ENCODE data around the gene ADGRV1. TPM values are rescaled to one million over a fixed set of nuclear protein-coding genes. Genes with fewer than 3 reads are reported as not detected.
"Not testable (repeated sequence)": the region's sequence is repeated elsewhere in the genome, so short reads cannot be mapped to it uniquely, and the experiment has no call there.

ADGRV1 gene
- total RNA-seq, 8 experiments from 2014 or later = 0.87 to 92.4 (median 44.9) TPM

GRCh38 chr5:90644132-90644531 lies 85.5 kb downstream of the ADGRV1 start:
- Histone ChIP-seq H3K4me1 (replicated peaks in 1 of 2) (peaks cover 11 to 19% of the 10 kb centered on the region in 2 donors), H3K27ac (no peak overlapping the region), H3K4me3 (no peak overlapping the region)
- peak in 1 of 8 experiments; percentile 54 for ATAC-seq (replicated peaks in 6 of 8)
- in situ Hi-C loops (cut with MboI; ENCODE audit: low pct_unique_long_range_greater_than_20kb in 2 of 9, low sequenced_read_pairs in 9 of 9, unreplicated experiment in 9 of 9) = no loop called here
- 0 to 100% (median 90%) methylated on average over 1 to 4 of the region's 4 CpGs for WGBS, 10 experiments

DNA sequence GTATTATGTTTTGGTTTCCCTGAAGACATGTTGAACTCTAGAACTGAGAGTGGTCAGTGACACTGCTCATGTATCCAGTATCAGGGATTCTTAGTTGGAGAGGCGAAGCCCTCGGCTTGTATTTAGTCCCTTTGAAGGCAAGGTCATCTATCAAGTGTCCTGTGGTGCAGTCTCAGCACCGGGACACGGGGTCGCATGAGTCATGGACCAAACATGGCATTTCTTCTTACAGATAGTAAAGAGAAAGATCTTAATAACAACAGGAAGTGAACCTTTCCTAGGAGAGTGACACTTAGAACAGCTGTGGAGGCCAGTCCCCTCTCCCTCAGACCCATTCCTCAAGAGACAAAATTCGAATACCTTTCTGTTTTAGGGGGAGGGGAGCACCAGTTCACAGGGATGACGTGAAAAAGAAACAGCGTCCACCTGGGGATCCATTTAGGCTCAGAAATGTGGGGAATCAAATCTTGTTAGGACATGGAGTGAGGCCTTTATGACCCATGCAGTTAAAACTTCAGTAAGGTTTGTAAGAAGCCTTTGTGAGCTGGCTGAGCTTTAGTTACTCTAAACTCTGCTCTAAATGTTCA lies 86.5 kb downstream of the ADGRV1 start:
- Histone ChIP-seq H3K27ac (peak overlapping the region in 1 of 2 donors; percentile 40), H3K4me1 (replicated peaks in 1 of 2) (peaks cover 11 to 19% of the 10 kb centered on the region in 2 donors), H3K4me3 (no peak overlapping the region)
- ATAC-seq (replicated peaks in 6 of 8) = peak in 5 of 8 experiments; percentile 83 to 98 (median 92)
- 0 to 60% (median 27%) methylated on average over 2 to 8 of the region's 8 CpGs; no CpG with 5 or more reads in 3 of the 10 experiments for WGBS, 10 experiments
- in situ Hi-C loops (cut with MboI; ENCODE audit: low pct_unique_long_range_greater_than_20kb in 2 of 9, low sequenced_read_pairs in 9 of 9, unreplicated experiment in 9 of 9) = no loop called here

DNA sequence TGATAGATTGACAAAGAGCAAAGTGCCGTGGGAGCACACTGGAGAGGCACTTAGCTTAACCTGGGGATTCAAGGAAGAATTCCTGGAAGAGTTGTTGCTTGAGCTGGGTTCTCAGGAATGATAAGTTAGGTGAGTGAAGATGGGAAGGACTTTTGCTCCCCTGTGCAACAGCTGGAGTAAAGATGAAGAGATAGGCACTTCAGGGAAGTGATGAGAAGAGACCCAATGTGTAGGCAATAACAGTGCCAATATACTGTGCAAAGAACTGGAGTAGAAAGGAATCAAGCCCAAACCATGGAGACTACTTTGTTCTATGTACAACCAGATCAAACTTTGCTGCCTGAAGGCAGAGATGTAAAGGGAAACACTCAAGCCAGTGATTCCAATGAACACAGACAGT lies 92.2 kb downstream of the ADGRV1 start:
- no peak for ATAC-seq (replicated peaks in 6 of 8)
- H3K4me3 ChIP-seq = no peak overlapping the region
- no peaks in the 10 kb centered on the region for H3K4me1 ChIP-seq (replicated peaks in 1 of 2)
- 0 to 100% (median 67%) methylated on average over 1 of the region's 1 CpG; no CpG with 5 or more reads in 4 of the 10 experiments for WGBS, 10 experiments
- no peak overlapping the region for H3K27ac ChIP-seq
- in situ Hi-C loops (cut with MboI; ENCODE audit: low pct_unique_long_range_greater_than_20kb in 2 of 9, low sequenced_read_pairs in 9 of 9, unreplicated experiment in 9 of 9) = no loop called here

DNA sequence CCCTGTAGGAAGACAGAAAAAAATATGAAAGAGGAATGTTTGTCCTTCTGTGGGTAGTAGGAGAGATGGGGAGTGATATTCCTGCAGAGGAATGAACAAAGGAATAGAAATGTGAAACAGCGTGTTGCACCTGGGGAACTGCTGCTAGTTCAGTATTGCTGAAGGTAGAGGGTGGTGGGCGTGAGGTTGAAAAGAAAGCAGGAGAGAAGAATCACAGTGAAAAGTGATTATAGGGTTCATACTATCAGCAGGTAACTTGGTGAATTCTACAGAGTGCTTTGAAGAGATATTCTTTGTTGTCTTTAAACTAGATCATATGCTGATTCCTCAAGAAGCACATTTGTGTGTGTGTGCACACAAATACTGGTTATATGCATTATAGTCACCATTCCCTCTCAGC lies 95.6 kb downstream of the ADGRV1 start:
- 14 to 100% (median 84%) methylated on average over 1 to 2 of the region's 2 CpGs; no CpG with 5 or more reads in 1 of the 10 experiments for WGBS, 10 experiments
- in situ Hi-C loops (cut with MboI; ENCODE audit: low pct_unique_long_range_greater_than_20kb in 2 of 9, low sequenced_read_pairs in 9 of 9, unreplicated experiment in 9 of 9) = no loop called here
- Histone ChIP-seq H3K27ac (no peak overlapping the region), H3K4me3 (no peak overlapping the region), H3K4me1 (replicated peaks in 1 of 2) (no peaks in the 10 kb centered on the region)
- no peak for ATAC-seq (replicated peaks in 6 of 8)

- in situ Hi-C loops (cut with MboI; ENCODE audit: low pct_unique_long_range_greater_than_20kb in 2 of 9, low sequenced_read_pairs in 9 of 9, unreplicated experiment in 9 of 9) = no loop called here
Observed at GRCh38 chr5:90655423-90655822, 96.8 kb downstream of the ADGRV1 start.

GRCh38 chr5:90657030-90657429 lies 98.4 kb downstream of the ADGRV1 start:
- Histone ChIP-seq H3K4me1 (replicated peaks in 1 of 2) (no peaks in the 10 kb centered on the region), H3K4me3 (no peak overlapping the region), H3K27ac (no peak overlapping the region)
- in situ Hi-C loops (cut with MboI; ENCODE audit: low pct_unique_long_range_greater_than_20kb in 2 of 9, low sequenced_read_pairs in 9 of 9, unreplicated experiment in 9 of 9) = no loop called here
- no peak for ATAC-seq (replicated peaks in 6 of 8)
- 17 to 82% (median 50%) methylated on average over 1 to 4 of the region's 4 CpGs; no CpG with 5 or more reads in 2 of the 10 experiments for WGBS, 10 experiments

More at GRCh38 chr5:90655423-90655822, 96.8 kb downstream of the ADGRV1 start:
- H3K27ac ChIP-seq = no peak overlapping the region
- no peak overlapping the region for H3K4me3 ChIP-seq
- 0 to 100% (median 31%) methylated on average over 1 of the region's 1 CpG; no CpG with 5 or more reads in 3 of the 10 experiments for WGBS, 10 experiments
- no peak for ATAC-seq (replicated peaks in 6 of 8)
- H3K4me1 ChIP-seq (replicated peaks in 1 of 2) = no peaks in the 10 kb centered on the region

DNA sequence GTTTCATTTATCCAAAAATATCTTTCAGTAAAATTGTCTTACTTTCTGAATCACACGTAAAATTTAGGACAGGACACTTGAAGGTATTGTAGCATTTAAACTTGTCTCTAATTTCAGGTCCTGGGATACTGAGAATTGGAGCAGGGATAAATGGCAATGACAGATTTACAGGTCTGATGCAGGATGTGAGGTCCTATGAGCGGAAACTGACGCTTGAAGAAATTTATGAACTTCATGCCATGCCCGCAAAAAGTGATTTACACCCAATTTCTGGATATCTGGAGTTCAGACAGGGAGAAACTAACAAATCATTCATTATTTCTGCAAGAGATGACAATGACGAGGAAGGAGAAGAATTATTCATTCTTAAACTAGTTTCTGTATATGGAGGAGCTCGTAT lies 99.2 kb downstream of the ADGRV1 start:
- WGBS, 10 experiments = 22 to 100% (median 88%) methylated on average over 2 to 6 of the region's 6 CpGs; no CpG with 5 or more reads in 1 of the 10 experiments
- Histone ChIP-seq H3K4me1 (replicated peaks in 1 of 2) (no peaks in the 10 kb centered on the region), H3K27ac (no peak overlapping the region), H3K4me3 (no peak overlapping the region)
- no peak for ATAC-seq (replicated peaks in 6 of 8)
- in situ Hi-C loops (cut with MboI; ENCODE audit: low pct_unique_long_range_greater_than_20kb in 2 of 9, low sequenced_read_pairs in 9 of 9, unreplicated experiment in 9 of 9) = no loop called here

GRCh38 chr5:90658620-90659019 lies 100.0 kb downstream of the ADGRV1 start:
- no peak for ATAC-seq (replicated peaks in 6 of 8)

DNA sequence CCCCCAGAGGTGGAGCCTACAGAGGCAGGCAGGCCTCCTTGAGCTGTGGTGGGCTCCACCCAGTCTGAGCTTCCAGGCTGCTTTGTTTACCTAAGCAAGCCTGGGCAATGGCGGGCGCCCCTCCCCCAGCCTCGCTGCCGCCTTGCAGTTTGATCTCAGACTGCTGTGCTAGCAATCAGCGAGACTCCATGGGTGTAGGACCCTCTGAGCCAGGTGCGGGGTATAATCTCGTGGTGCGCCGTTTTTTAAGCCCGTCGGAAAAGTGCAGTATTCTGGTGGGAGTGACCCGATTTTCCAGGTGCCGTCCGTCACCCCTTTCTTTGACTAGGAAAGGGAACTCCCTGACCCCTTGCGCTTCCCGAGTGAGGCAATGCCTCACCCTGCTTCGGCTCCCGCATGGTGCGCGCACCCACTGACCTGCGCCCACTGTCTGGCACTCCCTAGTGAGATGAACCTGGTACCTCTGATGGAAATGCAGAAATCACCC lies 109.5 kb downstream of the ADGRV1 start:
- ATAC-seq (replicated peaks in 6 of 8); H3K27ac ChIP-seq; in situ Hi-C loops (cut with MboI; ENCODE audit: low pct_unique_long_range_greater_than_20kb in 2 of 9, low sequenced_read_pairs in 9 of 9, unreplicated experiment in 9 of 9); H3K4me1 ChIP-seq (replicated peaks in 1 of 2): not testable (repeated sequence)
- H3K4me3 ChIP-seq = peak overlapping the region in 4 of 5 donors; percentile 18 to 29 (median 24)
- 44 to 87% methylated on average over 3 to 6 of the region's 21 CpGs; no CpG with 5 or more reads in 8 of the 10 experiments for WGBS, 10 experiments

More at GRCh38 chr5:90658620-90659019, 100.0 kb downstream of the ADGRV1 start:
- H3K4me1 ChIP-seq (replicated peaks in 1 of 2) = no peaks in the 10 kb centered on the region
- no peak overlapping the region for H3K27ac ChIP-seq
- H3K4me3 ChIP-seq = no peak overlapping the region
- 0 to 100% (median 50%) methylated on average over 1 to 2 of the region's 2 CpGs; no CpG with 5 or more reads in 1 of the 10 experiments for WGBS, 10 experiments
- in situ Hi-C loops (cut with MboI; ENCODE audit: low pct_unique_long_range_greater_than_20kb in 2 of 9, low sequenced_read_pairs in 9 of 9, unreplicated experiment in 9 of 9) = no loop called here

- Histone ChIP-seq H3K27ac (no peak overlapping the region), H3K4me1 (replicated peaks in 1 of 2) (peaks cover 0 to 2% of the 10 kb centered on the region in 2 donors), H3K4me3 (no peak overlapping the region)
- in situ Hi-C loops (cut with MboI; ENCODE audit: low pct_unique_long_range_greater_than_20kb in 2 of 9, low sequenced_read_pairs in 9 of 9, unreplicated experiment in 9 of 9) = loop anchor here in 1 of 9 experiments (25.0 kb wide), 1 partner anchor 112 kb away; no protein-coding TSS in a partner anchor
- peak in 2 of 8 experiments; percentile 31 to 55 for ATAC-seq (replicated peaks in 6 of 8)
- WGBS, 10 experiments = 22 to 88% (median 81%) methylated on average over 4 to 8 of the region's 8 CpGs
Observed at GRCh38 chr5:90675222-90675621, 116.6 kb downstream of the ADGRV1 start.

DNA sequence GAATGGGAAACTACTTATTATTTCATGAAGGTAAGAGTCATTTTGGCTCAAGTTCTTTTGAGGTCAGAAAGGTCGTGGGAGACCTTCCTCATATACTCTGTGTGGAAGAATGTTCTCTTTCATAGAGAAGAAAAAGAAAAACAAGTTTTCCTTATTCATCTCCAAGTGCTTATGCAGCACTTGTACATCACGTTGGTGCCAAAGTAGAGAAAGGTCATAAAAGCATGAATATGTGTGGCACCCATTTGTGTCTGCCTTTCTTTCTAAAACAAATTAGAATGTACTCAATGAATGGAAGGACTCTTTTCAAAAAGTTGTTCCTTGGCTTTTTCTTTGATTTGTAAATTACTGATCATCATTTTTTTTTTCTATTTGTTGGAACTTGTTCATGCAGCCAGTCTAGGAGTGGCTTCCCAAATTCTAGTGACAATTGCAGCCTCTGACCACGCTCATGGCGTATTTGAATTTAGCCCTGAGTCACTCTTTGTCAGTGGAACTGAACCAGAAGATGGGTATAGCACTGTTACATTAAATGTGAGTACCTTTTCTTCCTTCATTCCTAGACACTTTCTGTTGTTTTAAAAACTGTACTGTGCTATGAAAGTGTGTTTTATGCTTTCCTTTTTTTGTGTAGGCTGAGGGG lies 122.4 kb downstream of the ADGRV1 start:
- ATAC-seq (replicated peaks in 6 of 8) = peak in 7 of 8 experiments; percentile 26 to 88 (median 75)
- WGBS, 10 experiments = 0 to 53% (median 21%) methylated on average over 1 to 4 of the region's 4 CpGs; no CpG with 5 or more reads in 1 of the 10 experiments

GRCh38 chr5:90682278-90682677 lies 123.7 kb downstream of the ADGRV1 start:
- WGBS, 10 experiments = 14 to 100% (median 76%) methylated on average over 1 to 2 of the region's 2 CpGs; no CpG with 5 or more reads in 2 of the 10 experiments
- H3K27ac ChIP-seq = peak overlapping the region in 1 of 2 donors; percentile 79
- peak in 2 of 8 experiments; percentile 35 to 45 for ATAC-seq (replicated peaks in 6 of 8)

More for the DNA sequence above, 122.4 kb downstream of the ADGRV1 start:
- H3K4me1 ChIP-seq (replicated peaks in 1 of 2) = peaks cover 11 to 13% of the 10 kb centered on the region in 2 donors
- peak overlapping the region in 1 of 2 donors; percentile 79 for H3K27ac ChIP-seq
- in situ Hi-C loops (cut with MboI; ENCODE audit: low pct_unique_long_range_greater_than_20kb in 2 of 9, low sequenced_read_pairs in 9 of 9, unreplicated experiment in 9 of 9) = loop anchor here in 1 of 9 experiments (25.0 kb wide), 1 partner anchor 106 kb away; no protein-coding TSS in a partner anchor
- no peak overlapping the region for H3K4me3 ChIP-seq

More at GRCh38 chr5:90682278-90682677, 123.7 kb downstream of the ADGRV1 start:
- Histone ChIP-seq H3K4me3 (no peak overlapping the region), H3K4me1 (replicated peaks in 1 of 2) (peaks cover 11 to 13% of the 10 kb centered on the region in 2 donors)
- in situ Hi-C loops (cut with MboI; ENCODE audit: low pct_unique_long_range_greater_than_20kb in 2 of 9, low sequenced_read_pairs in 9 of 9, unreplicated experiment in 9 of 9) = loop anchor here in 1 of 9 experiments (25.0 kb wide), 1 partner anchor 105 kb away; no protein-coding TSS in a partner anchor
